ENCODE results near the gene TATDN2.

Gene TATDN2

DNA sequence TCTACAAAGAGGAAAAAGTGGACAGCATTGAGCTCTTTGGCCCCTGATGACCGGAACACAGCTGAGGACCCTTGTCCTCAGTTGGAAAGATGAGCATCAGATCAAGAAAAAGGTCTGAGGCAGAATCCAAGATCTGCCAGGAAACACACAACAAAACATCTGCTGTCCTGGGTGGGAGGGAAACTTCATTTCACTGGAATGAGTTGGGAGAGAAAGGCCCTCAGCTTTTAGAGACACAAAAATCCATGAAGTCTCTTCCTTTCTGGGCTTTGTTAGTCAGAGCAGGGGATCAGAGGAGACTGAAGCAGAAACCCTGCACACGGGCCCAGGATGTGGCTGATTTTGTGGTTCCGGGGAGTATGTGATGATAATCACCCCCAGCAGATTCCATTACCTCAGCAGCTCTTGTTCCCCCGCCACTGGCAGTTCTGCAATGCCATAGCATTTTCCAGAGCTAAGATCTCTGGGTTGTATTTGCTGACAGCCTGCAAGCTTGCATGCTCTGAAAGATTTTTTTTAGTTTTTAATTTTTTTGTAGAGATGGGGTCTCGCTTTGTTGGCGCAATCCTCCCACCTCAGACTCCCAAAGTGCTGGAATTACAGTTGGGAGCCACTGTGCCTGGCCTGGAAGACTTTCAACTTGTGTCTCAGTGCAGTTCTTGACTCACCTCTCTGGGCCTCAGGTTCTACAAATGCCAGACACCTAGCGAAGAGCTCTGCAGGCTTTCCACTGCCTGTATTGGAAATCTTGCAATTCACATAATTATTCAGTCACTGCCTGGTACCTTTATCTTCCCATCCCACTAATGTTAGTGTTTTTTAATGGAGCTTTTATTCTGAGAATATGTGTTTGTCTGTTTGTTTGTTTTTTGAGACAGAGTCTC lies 5.8 kb upstream of the TATDN2 start:
- H3K27ac ChIP-seq: peak overlapping the region; percentile 61
- TF ChIP-seq CTCF (IDR thresholded peaks at IDR 0.05): no peak
- H3K9me3 ChIP-seq: no peaks in the 10 kb centered on the region
- H3K27me3 ChIP-seq: no peaks in the 10 kb centered on the region
- H3K4me3 ChIP-seq (ENCODE audit: low read depth in 1 of 2, low read length in 1 of 2): no peak overlapping the region
- H3K36me3 ChIP-seq: peaks cover 13% of the 10 kb centered on the region
- H3K4me1 ChIP-seq (ENCODE audit: control insufficient read depth in 1 of 2, insufficient read depth in 1 of 2, low read depth in 1 of 2, low read length in 1 of 2): peaks cover 37 to 45% of the 10 kb centered on the region in 2 experiments

GRCh38 chr3:10244009-10244408 lies 4.2 kb upstream of the TATDN2 start:
- Histone ChIP-seq H3K9me3 (no peaks in the 10 kb centered on the region), H3K27ac (peak overlapping the region; percentile 83), H3K4me1 (ENCODE audit: control insufficient read depth in 1 of 2, insufficient read depth in 1 of 2, low read depth in 1 of 2, low read length in 1 of 2) (peaks cover 44 to 51% of the 10 kb centered on the region in 2 experiments), H3K36me3 (peaks cover 8% of the 10 kb centered on the region), H3K4me3 (ENCODE audit: low read depth in 1 of 2, low read length in 1 of 2) (no peak overlapping the region), H3K27me3 (no peaks in the 10 kb centered on the region)
- TF ChIP-seq CTCF (IDR thresholded peaks at IDR 0.05): no peak

- Histone ChIP-seq H3K36me3 (peaks cover 5% of the 10 kb centered on the region), H3K9me3 (no peaks in the 10 kb centered on the region), H3K27me3 (no peaks in the 10 kb centered on the region), H3K4me3 (ENCODE audit: low read depth in 1 of 2, low read length in 1 of 2) (no peak overlapping the region), H3K27ac (peak overlapping the region; percentile 83), H3K4me1 (ENCODE audit: control insufficient read depth in 1 of 2, insufficient read depth in 1 of 2, low read depth in 1 of 2, low read length in 1 of 2) (peaks cover 56 to 61% of the 10 kb centered on the region in 2 experiments)
- TF ChIP-seq CTCF (IDR thresholded peaks at IDR 0.05): no peak
These were observed 3.1 kb upstream of the TATDN2 start for GRCh38 chr3:10245081-10245712.

- peaks cover 72 to 77% of the 10 kb centered on the region in 2 experiments for H3K4me1 ChIP-seq (ENCODE audit: control insufficient read depth in 1 of 2, insufficient read depth in 1 of 2, low read depth in 1 of 2, low read length in 1 of 2)
- no peaks in the 10 kb centered on the region for H3K27me3 ChIP-seq
- peak overlapping the region; percentile 94 for H3K27ac ChIP-seq
- peak overlapping the region; percentile 77 to 88 for H3K4me3 ChIP-seq (ENCODE audit: low read depth in 1 of 2, low read length in 1 of 2)
- no peaks in the 10 kb centered on the region for H3K36me3 ChIP-seq
- H3K9me3 ChIP-seq: no peaks in the 10 kb centered on the region
- no peak for TF ChIP-seq CTCF (IDR thresholded peaks at IDR 0.05)
These were observed 528 bp upstream of the TATDN2 start for GRCh38 chr3:10247679-10248183.

GRCh38 chr3:10248984-10249748 lies 907 bp downstream of the TATDN2 start:
- no peak for TF ChIP-seq CTCF (IDR thresholded peaks at IDR 0.05)
- H3K9me3 ChIP-seq: no peaks in the 10 kb centered on the region
- H3K27me3 ChIP-seq: no peaks in the 10 kb centered on the region
- peak overlapping the region; percentile 94 for H3K27ac ChIP-seq
- H3K4me3 ChIP-seq (ENCODE audit: low read depth in 1 of 2, low read length in 1 of 2): peak overlapping the region; percentile 77 to 88
- H3K4me1 ChIP-seq (ENCODE audit: control insufficient read depth in 1 of 2, insufficient read depth in 1 of 2, low read depth in 1 of 2, low read length in 1 of 2): peaks cover 69% of the 10 kb centered on the region in 2 experiments
- H3K36me3 ChIP-seq: peaks cover 14% of the 10 kb centered on the region

Measured in neutrophil (primary cell).